Fibroblast of pulmonary artery (primary cell): ENCODE data around the gene CRAMP1.

Experiments used
- DNase-seq: peaks from one replicate; pipeline ENCODE4 v3.0.0-alpha.2; 2010; ENCODE audit warnings: low read depth
- H3K4me3 ChIP-seq: replicated peaks from 2 replicates; pipeline ENCODE4 v1.5.1; 2011; ENCODE audit warnings: low read depth, mild to moderate bottlenecking, control low read depth, low read length, moderate library complexity
- CTCF ChIP-seq: IDR thresholded peaks from 2 replicates; pipeline ENCODE4 v1.5.1; 2011; ENCODE audit warnings: mild to moderate bottlenecking, control low read depth, low read length, inconsistent platforms; ENCODE audit errors: missing control alignments

The CRAMP1 gene

GRCh38 chr16:1654505-1655268 lies 42.5 kb downstream of the CRAMP1 start:
- TF ChIP-seq CTCF = no peak
- no peak for DNase-seq
- no peak overlapping the region for H3K4me3 ChIP-seq

GRCh38 chr16:1655269-1655807 lies 43.2 kb downstream of the CRAMP1 start:
- no peak overlapping the region for H3K4me3 ChIP-seq
- DNase-seq = no peak
- TF ChIP-seq CTCF = no peak

- DNase-seq = no peak
- no peak for TF ChIP-seq CTCF
- H3K4me3 ChIP-seq = no peak overlapping the region
These were observed 44.0 kb downstream of the CRAMP1 start for GRCh38 chr16:1655909-1656807.

- H3K4me3 ChIP-seq = no peak overlapping the region
- DNase-seq = no peak
- no peak for TF ChIP-seq CTCF
These were observed 44.9 kb downstream of the CRAMP1 start for GRCh38 chr16:1656808-1657617.

GRCh38 chr16:1657841-1658240 lies 45.7 kb downstream of the CRAMP1 start:
- DNase-seq = no peak
- H3K4me3 ChIP-seq = no peak overlapping the region
- TF ChIP-seq CTCF = no peak

GRCh38 chr16:1659031-1659430 lies 46.9 kb downstream of the CRAMP1 start:
- TF ChIP-seq CTCF = no peak
- no peak overlapping the region for H3K4me3 ChIP-seq
- DNase-seq = no peak
